HG03135 (cell line): ENCODE results near the gene ZNF496.
"Not testable (repeated sequence)": the region's sequence is repeated elsewhere in the genome, so short reads cannot be mapped to it uniquely, and the experiment has no call there.

Experiments used
- ATAC-seq: cut with Tn5 transposase; IDR thresholded peaks from one replicate; pipeline ENCODE4 v1.9.1; 2021; ENCODE audit warnings: mild to moderate bottlenecking, moderate library complexity; ENCODE audit not compliant: unreplicated experiment

ZNF496 gene

DNA sequence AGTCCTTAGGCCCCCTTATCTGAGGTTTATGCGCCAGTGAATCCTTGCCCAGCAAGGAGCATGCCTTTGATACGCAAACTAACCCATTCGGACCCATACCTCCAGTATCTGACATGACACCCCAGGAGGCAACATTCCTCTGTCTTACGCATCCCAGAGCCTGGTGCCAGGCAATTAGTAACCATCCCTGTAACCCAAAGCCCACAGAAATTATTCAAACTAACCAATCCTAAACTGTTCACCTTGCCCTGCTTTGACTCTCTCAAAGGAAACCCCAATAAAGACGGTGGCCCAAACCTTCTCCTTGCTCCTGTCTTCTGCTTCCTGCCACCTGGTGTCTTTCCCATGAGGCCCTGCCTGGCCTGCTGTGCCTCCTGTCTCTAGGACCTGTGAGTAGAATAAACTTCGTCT is 36.4 kb downstream of the ZNF496 start:
- no peak for ATAC-seq

DNA sequence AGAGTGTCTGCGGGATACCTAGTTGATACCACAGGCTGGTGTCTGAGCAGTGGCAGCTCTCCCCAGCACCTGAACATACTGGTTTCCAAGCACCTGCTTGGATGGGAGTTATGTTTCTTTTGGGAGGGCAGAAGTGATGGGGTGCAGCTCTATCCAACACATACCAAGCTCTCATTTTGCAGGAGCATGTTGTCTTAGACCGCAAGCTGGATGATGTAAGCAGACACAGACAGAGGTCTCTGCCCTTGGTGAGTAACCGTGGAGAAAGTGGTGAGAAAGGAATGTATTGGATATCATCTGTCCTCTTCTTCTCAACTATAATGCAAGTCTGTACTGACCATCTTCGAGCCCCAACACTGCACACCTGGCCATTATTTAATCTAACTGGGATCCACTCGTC is 37.4 kb downstream of the ZNF496 start:
- ATAC-seq: no peak

GRCh38 chr1:247293047-247293446 is 38.6 kb downstream of the ZNF496 start:
- no peak for ATAC-seq

DNA sequence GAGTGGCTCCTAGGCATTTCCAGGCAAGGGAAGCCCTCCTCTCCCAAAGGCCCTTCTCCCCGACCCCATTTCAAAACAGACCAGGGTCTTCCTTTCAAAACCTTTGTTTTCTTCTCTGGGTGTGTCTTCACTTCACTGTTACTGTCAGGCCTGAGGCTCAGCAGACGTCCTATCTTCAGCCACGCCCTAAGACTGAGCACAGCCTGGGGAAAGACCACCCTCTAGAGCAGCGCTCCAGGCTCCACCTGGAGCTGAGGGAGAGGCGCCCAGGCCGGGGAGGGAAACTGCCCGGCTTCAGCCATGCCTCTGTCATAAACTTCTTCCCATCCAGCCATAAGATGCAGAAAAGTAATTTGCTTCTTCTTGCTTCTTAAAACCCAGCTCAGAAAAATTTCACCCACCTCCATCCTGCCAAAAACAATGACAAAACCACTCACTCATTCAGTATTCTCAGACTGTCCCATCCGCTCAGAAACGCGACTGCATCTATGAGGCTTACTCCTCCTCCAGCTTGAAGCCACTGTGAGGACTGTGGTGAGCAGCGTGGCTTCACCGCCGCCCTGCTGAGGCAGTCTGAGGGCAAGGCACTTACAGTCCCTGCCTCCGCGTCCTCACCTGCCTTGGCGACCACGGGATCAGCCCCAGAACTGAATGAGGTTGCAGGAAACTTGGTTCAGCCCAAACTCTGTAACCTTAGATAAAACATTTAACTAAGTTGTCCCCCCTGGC is 39.7 kb downstream of the ZNF496 start:
- no peak for ATAC-seq

DNA sequence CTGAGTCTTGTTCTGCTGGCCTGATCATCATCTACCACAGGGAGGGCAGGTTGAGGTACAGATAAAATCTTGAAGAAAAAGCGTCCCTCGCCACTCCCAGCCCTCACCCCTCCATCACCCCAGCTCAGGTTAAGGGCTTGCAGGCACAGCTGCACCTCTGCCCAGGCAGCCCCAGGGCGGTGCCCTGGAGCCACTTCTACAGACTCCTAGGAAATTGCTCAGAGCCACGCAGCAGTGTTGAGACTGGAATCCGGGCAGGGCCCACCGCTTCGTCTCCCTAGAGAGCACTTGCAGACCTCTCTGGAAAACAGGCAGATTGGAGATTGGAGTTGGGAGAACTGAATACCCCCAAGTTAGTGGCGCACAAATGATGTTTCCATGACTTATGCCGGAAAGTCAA is 40.5 kb downstream of the ZNF496 start:
- no peak for ATAC-seq

- no peak for ATAC-seq
Observed at GRCh38 chr1:247290576-247290975, 41.1 kb downstream of the ZNF496 start.

- ATAC-seq: not testable (repeated sequence)
Observed at GRCh38 chr1:247289274-247289892, 42.3 kb downstream of the ZNF496 start.

DNA sequence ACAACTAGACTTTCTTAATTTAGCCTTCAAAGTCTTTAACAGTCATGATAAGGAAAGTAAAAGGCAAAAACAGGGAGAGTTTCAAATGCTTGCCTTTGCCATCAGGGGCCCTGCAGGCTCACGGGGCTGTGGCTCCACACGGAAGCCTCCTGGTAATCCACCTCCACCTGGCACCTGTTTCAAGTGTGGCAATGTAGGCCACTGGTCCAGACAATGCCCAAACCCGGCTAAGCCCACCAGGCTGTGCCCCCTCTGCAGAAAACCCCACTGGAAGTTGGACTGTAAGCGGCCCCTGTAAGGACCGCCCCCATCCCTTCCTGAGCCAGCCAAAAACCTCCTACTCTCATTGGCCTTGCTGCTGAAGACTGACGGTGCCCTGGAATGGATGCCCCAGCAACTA is 43.3 kb downstream of the ZNF496 start:
- ATAC-seq: no peak

GRCh38 chr1:247287460-247287859 is 44.2 kb downstream of the ZNF496 start:
- ATAC-seq: no peak

DNA sequence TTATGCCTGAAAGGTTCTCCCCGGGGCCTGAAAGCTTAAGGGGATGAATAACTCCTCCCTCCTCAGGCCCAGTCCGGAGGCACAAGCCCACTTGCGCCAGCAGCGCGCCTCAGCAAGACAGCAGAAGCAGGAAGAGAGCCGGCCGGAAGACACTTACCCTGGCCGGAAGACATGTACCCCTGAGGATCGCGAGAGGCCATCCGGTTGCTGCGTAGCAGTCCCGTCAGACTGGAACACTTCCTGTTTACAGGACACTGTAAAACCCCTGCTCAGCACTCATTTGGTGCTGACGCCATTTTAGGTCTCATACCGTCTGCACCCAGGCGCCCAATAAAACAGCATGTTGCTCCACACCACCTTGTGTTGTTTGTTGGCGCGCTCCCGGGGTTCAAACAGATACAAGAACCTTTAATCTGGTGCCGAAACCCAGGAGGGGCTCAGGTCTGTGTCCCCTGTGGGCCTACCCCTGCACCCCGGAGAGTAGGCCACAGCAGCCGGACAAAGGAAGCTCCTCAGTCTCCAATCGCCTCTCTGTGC is 45.5 kb downstream of the ZNF496 start:
- no peak for ATAC-seq

DNA sequence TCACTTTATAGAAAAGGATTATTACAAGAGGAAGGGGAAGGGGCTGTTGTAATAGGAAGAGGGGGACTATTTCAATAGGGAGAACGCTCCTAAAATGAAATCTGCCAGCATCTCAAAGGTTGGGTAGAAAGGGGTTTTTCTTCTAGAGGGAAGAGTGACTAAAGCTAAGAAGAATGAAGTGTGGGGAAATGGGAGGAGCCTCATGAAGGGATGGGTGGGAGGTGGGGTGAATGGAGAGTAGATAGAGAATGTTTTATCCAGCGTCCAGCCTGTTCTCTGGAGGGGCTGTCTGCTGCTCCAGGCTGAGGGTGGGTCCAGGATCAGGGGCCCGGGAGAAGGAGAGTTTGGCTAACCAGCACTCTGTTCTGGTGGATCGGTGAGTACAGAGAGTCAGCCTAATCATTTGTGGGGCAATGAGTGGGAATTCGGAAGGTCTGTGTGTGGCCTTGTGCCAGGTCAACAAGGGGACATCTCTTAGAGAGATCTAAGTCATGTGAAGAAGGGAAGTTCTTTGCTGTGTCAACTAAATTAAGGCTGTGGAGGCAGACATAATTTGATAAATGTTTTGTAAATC is 50.6 kb downstream of the ZNF496 start:
- ATAC-seq: no peak

GRCh38 chr1:247277191-247277590 is 54.5 kb downstream of the ZNF496 start:
- no peak for ATAC-seq

DNA sequence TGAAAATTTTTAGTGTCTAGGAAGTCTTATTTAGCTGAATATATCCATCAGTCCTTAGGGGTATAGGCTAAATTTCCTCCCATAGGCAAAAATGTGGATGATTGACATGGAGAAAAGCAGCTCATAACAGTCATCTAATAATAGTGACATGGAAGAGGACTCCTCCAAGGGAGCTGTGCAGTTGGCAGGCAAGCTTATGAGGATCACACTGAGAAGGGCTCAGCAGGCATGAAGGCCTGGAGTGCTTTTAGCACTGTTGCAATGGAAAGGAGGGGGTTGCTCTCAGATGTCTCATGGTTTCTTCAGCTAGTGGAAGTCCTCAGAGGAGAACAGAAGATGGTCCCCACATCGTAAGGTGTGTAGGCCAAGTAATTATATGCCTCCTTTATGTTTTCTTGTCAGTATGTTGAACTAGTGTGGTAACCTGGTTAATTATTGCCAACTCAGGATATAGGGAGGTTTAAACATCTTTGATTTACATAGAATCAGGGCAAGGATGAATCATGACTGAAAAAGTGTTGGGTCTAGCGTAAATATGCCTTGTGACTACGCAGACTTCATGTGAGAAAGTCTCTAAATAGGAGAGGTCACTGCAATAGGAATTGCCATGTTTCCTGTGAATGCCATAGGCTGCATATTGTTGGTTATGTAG is 56.9 kb downstream of the ZNF496 start:
- no peak for ATAC-seq

- ATAC-seq: no peak
Observed at GRCh38 chr1:247273013-247273412, 58.7 kb downstream of the ZNF496 start.

- ATAC-seq: no peak
Observed at GRCh38 chr1:247270003-247270402, 61.7 kb downstream of the ZNF496 start.

DNA sequence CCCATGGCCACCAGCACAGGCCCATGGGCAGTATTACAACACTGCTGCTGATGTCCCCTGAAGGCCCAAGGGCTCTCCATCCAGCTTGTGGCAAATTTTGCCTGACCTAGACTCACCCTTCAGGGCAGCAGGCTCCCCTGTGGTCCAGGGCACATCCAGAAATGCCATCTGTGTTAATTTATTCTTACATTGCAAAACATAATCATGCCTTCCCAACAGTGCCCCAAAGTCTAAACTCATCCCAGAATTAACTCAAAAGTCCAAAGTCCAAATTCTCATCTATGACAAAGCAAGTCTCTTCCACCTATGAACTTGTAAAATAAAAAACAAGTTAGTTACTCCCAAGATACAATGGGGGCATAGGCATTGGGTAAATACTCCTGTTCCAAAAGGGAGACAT is 62.5 kb downstream of the ZNF496 start:
- no peak for ATAC-seq

GRCh38 chr1:247268390-247269045 is 63.1 kb downstream of the ZNF496 start:
- ATAC-seq: no peak

GRCh38 chr1:247266053-247266452 is 65.6 kb downstream of the ZNF496 start:
- no peak for ATAC-seq

DNA sequence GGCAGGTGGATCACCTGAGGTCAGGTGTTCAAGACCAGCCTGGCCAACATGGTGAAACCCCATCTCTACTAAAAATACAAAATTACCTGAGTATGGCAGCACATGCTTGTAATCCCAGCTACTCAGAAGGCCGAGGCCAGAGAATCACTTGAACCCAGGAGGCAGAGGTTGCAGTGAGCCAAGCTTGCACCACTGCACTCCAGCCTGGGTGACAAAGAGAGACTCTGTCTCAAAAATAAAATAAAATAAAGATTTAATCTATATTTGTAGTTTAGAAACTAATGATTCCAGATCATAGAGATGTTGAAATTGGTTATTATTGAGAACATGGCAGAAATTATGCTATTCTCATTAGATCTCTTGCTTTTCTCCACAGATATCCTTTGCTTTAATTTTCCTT is 75.9 kb downstream of the ZNF496 start, which contains the start of gene VN1R5:
VN1R5 (plus strand) TSS at position 301 of the 400 bp plus-strand sequence.
- not testable (repeated sequence) for ATAC-seq

DNA sequence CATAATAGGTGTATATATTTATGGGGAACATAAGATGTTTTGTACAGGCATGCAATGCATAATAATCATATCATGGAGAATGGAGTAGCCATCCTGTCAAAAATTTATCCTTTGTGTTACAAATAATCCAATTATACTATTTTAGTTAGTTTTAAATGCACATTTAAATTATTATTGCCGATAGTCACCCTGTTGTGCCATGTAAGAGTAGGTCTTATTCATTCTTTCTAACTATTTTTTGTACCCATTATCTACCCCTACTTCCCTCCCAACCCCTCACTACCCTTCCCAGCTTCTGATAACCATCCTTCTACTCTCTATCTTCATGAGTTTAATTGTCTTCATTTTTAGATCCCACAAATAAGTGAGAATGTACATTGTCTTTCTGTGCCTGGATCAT is 84.1 kb downstream of the ZNF496 start:
- ATAC-seq: no peak
